HG03575 (cell line): ENCODE measurements around the gene DGKD.

Experiments
- ATAC-seq: cut with Tn5 transposase; IDR thresholded peaks from one replicate; pipeline ENCODE4 v1.9.1; 2021; ENCODE audit not compliant: unreplicated experiment, insufficient number of reproducible peaks, low FRiP score; ENCODE audit errors: extremely low read depth

The DGKD gene

DNA sequence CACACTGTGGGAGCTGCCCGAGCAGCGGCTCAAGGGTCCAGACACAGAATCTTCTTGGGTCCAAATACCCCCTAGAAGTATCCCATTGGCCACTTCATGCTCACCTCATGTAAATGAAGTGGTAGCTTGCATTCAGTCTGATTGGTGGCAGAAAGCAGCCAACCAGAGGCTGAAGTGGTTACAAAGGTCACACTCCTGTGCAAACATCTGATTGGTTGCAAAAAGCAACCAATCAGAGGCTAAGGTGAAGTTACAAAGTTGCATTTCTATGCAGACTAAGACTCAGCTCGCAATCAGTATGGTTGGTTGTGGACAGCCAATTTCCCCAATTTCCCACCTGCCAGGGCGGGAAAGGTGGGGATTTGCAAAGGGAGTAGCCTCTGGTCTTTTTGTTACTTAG is 94.3 kb downstream of the DGKD start:
- no peak for ATAC-seq

- ATAC-seq = no peak
Observed at GRCh38 chr2:233449081-233449901, 95.0 kb downstream of the DGKD start.

DNA sequence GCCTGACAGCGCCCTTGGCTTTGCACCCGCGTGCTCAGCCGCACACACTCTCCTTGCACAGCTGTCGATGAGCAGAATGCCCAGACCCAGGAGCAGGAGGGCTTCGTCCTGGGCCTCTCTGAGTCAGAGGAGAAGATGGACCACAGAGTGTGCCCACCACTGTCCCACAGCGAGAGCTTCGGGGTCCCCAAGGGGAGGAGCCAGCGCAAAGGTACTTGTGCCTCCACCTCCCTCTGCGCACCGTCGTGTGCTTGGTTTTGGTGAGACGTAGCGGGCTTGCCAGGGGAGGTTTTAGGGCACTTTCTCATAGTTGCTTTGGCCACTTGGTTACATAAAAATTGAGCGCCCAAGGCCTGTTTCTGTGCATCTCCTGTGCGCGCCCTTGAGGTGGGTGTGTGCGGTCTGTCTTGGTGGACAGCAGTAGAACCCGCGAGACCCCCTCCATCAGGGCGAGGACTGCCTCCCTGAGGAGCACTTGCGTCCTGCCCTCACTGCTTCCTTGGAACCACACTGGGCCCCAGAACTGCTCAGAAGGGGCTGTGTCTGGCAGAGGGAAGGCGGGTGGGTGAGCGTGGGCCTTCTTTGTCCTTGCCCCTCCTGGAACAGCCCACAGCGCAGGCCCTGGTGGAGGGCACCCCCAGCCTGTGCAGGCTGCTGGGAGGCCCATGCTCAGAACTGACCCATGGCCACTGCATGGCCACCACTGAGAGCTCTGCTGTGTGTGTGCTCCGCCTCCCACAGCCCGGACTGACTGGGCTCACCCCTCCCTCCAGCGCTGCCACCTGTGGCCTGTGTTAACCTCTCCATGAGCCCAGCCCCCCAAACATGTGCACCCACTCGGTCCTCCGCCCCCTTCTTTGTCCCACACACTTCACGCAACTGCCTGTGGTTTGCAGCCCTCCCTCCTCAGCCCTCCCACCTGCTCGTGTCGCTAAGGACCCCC is 95.9 kb downstream of the DGKD start:
- no peak for ATAC-seq

- no peak for ATAC-seq
Observed at GRCh38 chr2:233450864-233451575, 96.7 kb downstream of the DGKD start.

DNA sequence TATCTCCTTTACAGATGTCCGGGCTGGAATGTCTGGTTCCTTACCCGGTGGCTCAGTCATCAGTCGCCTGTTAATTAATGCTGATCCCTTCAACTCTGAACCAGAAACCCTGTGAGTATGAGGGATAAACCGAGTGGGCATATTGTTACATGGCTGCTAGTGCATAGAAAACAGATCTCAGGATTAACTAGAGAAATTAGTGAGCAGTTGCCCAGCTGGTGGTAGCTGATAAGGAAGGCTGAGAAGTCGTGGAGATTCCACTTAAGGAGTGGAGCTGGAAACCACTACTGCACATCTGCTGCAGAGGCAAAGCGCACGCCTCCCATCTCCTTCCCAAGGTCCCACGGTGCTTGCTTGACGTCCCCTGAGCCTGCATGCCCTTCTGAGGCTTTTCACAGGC is 97.7 kb downstream of the DGKD start:
- ATAC-seq = no peak

- ATAC-seq = no peak
Observed at GRCh38 chr2:233453111-233453915, 99.0 kb downstream of the DGKD start.

- no peak for ATAC-seq
Observed at GRCh38 chr2:233453916-233454315, 99.6 kb downstream of the DGKD start.

GRCh38 chr2:233455006-233455405 is 100.7 kb downstream of the DGKD start:
- ATAC-seq = no peak

DNA sequence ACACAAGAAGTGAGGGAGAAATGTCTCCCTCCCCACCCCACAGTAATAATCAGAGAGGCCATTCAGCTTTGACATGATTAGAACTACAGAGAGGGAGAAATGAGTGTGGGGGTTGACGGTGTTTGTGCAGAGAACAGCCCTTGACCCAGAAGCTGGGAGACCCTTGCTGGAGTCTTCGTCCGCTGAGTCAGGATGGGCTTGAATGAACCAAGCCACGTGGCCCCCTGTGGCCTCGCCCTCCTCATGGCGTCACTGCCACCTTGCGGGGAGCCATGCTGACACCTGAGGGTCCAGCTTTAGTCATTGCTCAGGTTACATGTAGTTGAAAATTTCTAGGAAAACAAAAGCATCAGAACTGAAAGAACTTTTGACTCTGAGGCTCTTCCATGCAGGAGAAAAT is 101.2 kb downstream of the DGKD start:
- ATAC-seq = no peak

DNA sequence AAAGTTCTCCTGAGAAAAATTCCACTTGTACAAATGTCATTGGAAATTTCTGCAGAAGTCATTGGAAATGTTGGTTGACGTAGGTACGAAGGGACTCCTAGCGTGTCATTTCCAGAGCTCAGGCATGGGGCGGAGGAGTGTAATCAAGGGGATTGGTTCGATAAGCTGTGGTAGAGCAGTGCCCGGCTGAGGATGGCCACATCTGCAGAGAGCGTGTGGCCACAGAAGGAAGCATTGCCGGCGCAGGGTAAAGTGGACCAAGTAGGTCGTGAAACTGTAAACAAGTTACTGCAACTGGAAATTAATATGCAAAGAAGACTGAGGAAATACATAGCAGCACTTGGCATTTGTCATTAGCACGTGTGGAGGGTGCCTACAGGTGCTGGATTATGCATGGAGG is 101.8 kb downstream of the DGKD start:
- no peak for ATAC-seq

GRCh38 chr2:233456934-233457333 is 102.6 kb downstream of the DGKD start:
- ATAC-seq = no peak

DNA sequence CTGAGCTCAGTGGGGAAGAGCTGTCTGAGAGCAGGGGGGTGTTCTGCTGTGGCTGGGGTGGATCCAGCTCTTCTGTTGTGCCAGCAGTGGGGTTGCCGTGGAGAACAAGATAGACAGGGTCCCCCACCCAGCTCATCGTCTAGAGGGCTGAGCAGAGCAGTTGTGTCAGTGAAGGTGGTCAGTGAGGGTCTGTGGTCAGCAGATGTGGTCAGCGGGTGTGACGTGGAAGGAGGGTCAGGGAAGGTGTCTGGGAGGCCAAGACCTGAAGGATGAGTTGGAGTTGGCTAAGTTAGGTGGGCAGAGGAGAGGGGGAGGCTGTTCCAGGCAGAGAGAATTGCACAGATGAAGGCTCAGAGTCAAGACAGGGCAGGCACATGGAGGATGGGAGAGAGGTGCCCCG is 103.1 kb downstream of the DGKD start:
- ATAC-seq = no peak

- no peak for ATAC-seq
Observed at GRCh38 chr2:233458031-233458610, 103.8 kb downstream of the DGKD start.

DNA sequence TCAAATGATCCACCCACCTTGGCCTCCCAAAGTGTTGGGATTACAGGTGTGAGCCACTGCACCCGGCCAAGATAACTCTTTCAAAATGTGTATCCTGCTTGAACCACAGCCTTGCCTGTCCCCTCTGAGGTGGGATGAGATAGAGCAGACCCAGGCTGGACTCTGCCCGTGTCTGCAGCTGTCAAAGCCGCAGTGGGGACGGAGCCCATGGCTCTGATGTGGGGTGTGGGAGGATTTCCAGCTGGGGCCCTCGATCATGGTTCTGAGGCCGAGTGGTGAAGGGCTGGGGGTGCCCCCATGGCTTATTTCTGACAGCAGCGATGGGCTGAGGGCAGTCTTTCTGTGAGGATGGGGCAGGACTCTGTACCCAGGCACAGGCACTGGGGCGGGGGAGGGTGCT is 104.5 kb downstream of the DGKD start:
- no peak for ATAC-seq

DNA sequence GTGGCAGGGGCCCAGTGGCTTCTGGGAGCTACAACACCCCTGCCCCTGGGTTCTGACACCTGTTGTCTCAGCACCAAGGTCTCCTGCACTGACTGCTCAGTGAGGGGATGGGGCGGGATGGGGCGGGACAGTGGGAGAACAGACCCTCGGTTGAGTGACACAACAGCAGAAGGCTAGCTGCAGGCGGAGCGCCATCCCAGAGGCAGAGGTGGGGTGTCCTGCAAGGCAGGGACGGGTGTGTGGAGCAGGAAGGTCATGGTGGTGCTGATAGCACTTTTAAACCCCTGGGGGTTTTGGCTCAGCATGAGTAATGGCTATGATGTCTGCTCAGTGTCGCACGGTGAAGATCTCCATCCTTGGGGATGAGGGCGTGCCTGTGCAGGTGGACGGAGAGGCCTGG is 105.1 kb downstream of the DGKD start:
- no peak for ATAC-seq

DNA sequence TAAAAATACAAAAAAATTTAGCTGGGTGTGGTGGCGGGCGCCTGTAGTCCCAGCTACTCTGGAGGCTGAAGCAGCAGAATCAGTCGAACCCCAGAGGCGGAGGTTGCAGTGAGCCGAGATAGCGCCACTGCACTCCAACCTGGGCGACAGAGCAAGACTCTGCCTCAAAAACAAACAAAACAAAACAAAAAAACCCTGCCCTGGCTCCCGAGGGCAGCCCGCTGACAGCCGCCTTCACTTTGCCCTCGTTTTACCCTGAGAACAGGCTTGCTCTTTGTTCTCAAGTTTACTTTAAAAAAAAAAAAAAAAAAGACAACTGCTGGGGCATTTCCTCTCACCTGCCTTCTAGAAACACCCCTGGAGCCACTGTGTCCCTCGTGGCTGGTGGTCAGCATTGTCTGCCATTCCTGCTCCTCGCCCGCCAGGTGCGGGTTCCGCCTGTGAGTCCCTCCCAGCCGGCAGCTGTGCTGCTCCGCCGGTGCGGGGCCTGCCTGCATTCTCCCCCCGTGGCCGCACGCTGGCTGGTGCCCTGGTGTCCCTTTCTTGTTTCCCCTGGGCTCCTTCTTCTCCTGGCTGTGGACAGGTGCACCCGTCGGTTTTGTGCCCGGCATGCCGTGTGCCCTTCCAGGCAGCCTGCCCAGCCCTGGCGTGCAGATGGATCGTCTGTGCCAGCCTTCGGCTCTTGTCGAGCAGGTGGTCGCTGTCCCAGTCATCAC is 106.6 kb downstream of the DGKD start:
- no peak for ATAC-seq

DNA sequence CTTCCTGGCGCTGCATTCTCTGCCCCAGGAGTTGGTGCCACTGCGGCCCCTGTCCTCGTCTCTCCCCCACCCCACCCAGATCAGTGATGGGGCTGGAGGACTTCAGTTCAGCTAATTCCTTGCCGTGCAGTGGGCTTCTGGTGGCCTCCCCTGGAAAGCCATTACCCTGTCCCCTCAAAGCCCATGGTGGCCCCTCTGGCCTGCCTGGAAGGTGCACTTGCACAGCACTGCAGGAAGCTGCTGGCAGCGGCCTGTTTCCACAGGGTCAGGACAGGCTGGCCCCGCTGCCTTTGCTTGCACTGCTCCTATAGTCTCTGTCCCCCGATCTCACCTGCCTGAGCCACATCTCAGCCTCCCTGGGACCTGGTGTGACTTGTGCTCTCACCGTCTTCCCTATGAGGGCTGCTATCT is 107.2 kb downstream of the DGKD start:
- ATAC-seq = no peak
